Neural cell (in vitro differentiated cells): ENCODE results near the gene SRP14. TPM values are rescaled to one million over a fixed set of nuclear protein-coding genes. Genes with fewer than 3 reads are reported as not detected.

ENCODE experiments used
- H2AFZ ChIP-seq: fragments of 200-600, 300-800 bp; sonication (generic), shearing (Covaris generic); 2 replicates; pipeline ENCODE4 v1.6.0; 2014; ENCODE audit warnings: low read depth, mild to moderate bottlenecking, antibody characterized with exemption, low read length, moderate library complexity
- H3F3A ChIP-seq: fragments of 200-600 bp; shearing (Covaris generic); 2 replicates; pipeline ENCODE4 v1.6.1; 2016; ENCODE audit warnings: mild to moderate bottlenecking, moderate library complexity, mixed read lengths, antibody characterized with exemption, low read length; ENCODE audit not compliant: insufficient read depth, poor library complexity, severe bottlenecking
- H3K27ac ChIP-seq: fragments of 200-600, 300-800 bp; sonication (generic), shearing (Covaris generic); 2 replicates; pipeline ENCODE4 v1.5.1; 2014; ENCODE audit warnings: mild to moderate bottlenecking, low read length, moderate library complexity
- H3K27me3 ChIP-seq: fragments of 300-800, 200-600 bp; sonication (generic), shearing (Covaris generic); 2 replicates; pipeline ENCODE4 v1.6.0; 2014; ENCODE audit warnings: mild to moderate bottlenecking, low read depth, low read length, moderate library complexity; ENCODE audit not compliant: insufficient read depth
- H3K36me3 ChIP-seq: fragments of 300-800, 200-600 bp; sonication (generic), shearing (Covaris generic); 2 replicates; pipeline ENCODE4 v1.5.1; 2014; ENCODE audit warnings: mild to moderate bottlenecking, antibody characterized with exemption, low read length, moderate library complexity; ENCODE audit not compliant: insufficient read depth
- H3K4me2 ChIP-seq: fragments of 300-800, 200-600 bp; sonication (generic), shearing (Covaris generic); 2 replicates; pipeline ENCODE4 v1.6.0; 2014; ENCODE audit warnings: mild to moderate bottlenecking, low read length
- H3K4me3 ChIP-seq: fragments of 300-800, 200-600 bp; sonication (generic), shearing (Covaris generic); 2 replicates; pipeline ENCODE4 v1.5.1; 2014; ENCODE audit warnings: mild to moderate bottlenecking, low read length, moderate library complexity
- H3K79me2 ChIP-seq: fragments of 200-600 bp; shearing (Covaris generic); replicated peaks from 2 replicates; pipeline ENCODE4 v1.6.0; 2014; ENCODE audit warnings: mild to moderate bottlenecking, low read length, moderate library complexity; ENCODE audit not compliant: insufficient read depth
- H3K9ac ChIP-seq: fragments of 300-800, 200-600 bp; sonication (generic), shearing (Covaris generic); 2 replicates; pipeline ENCODE4 v1.6.1; 2016; ENCODE audit warnings: mild to moderate bottlenecking, low read length, mixed read lengths
- H3K9me2 ChIP-seq: fragments of 200-600 bp; shearing (Covaris generic); 2 replicates; pipeline ENCODE4 v1.6.1; 2016; ENCODE audit warnings: mild to moderate bottlenecking, low read length, mixed read lengths; ENCODE audit not compliant: insufficient read depth
- H3K9me3 ChIP-seq: fragments of 200-600, 300-800 bp; sonication (generic), shearing (Covaris generic); 2 replicates; pipeline ENCODE4 v1.6.1; 2016; ENCODE audit warnings: mild to moderate bottlenecking, mixed run types, low read length, moderate library complexity, mixed read lengths
- H4K20me1 ChIP-seq: fragments of 200-600 bp; shearing (Covaris generic); 2 replicates; pipeline ENCODE4 v1.6.1; 2016; ENCODE audit warnings: mild to moderate bottlenecking, mixed run types; ENCODE audit not compliant: insufficient read depth
- EP300 ChIP-seq: fragments of 450-650 bp; conservative IDR thresholded peaks from 2 replicates; pipeline ENCODE4 v1.6.1; 2014; ENCODE audit warnings: antibody characterized with exemption, mild to moderate bottlenecking, moderate library complexity; ENCODE audit not compliant: poor library complexity, severe bottlenecking
- MXI1 ChIP-seq: fragments of 450-650 bp; conservative IDR thresholded peaks from 2 replicates; pipeline ENCODE4 v1.6.1; 2014; ENCODE audit warnings: antibody characterized with exemption, mild to moderate bottlenecking; ENCODE audit not compliant: poor library complexity, severe bottlenecking
- POLR2AphosphoS5 ChIP-seq: IDR thresholded peaks from 2 replicates; pipeline ENCODE4 v1.6.1; 2012
- RAD21 ChIP-seq: fragments of 450-650 bp; conservative IDR thresholded peaks from 2 replicates; pipeline ENCODE4 v1.6.1; 2014; ENCODE audit warnings: antibody characterized with exemption, mild to moderate bottlenecking, moderate library complexity
- polyA plus RNA-seq: library from polyadenylated mRNA; depleted of rRNA; stranded (reverse); fragments of >200 nt; gene quantifications from 2 replicates; pipeline ENCODE4 v1.2.3, GENCODE V29; 2014
- TF ChIP-seq, protein P1 (sequence below): IDR thresholded peaks from 2 replicates; pipeline ENCODE4 v1.6.1; 2012; ENCODE audit warnings: borderline replicate concordance
- TF ChIP-seq, protein P2 (sequence below): fragments of 450-650 bp; IDR thresholded peaks from 2 replicates; pipeline ENCODE4 v1.5.1; 2014; ENCODE audit warnings: antibody characterized with exemption, mild to moderate bottlenecking, moderate library complexity; ENCODE audit not compliant: poor library complexity, severe bottlenecking

Gene SRP14
- polyA plus RNA-seq, 1 donor from 2014 or later, result 490 TPM

DNA sequence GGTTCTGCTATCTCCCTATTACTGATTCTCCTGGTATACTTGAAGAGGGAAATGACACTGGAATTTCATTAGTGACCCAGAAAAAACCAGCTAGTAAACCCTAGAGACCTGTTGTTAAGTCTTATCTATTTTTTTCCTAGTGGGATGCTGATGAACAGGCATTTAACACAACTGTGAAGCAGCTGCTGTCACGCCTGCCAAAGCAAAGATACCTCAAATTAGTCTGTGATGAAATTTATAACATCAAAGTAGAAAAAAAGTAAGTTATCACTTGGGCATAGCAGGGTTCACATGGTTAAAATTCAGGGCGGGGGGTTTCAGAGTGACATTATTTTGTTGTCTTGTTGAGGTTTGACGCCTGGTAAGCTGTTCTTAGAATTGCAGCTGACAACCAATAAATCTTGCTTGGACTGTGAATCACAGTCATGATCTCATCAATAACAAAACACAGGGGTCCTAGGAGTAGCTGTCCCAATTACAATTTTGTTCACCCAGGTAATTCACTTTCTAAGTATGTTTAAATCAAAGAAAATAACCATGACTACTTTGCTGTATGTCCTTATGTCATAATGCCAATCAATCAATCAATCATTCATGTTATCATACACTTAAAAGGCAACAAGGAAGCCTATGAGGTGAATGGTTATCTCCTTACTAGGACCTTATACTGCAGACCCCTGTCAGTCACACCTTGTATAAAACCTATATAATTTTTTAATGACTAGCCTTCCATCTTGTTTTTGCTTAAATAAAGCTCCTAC, 4.6 kb downstream of the SRP14 start:
- Histone ChIP-seq H3K9me2 (no peaks in the 10 kb centered on the region), H3F3A (peaks cover 3% of the 10 kb centered on the region), H3K27ac (peak overlapping the region; percentile 61), H3K27me3 (no peaks in the 10 kb centered on the region), H3K36me3 (peaks cover 16% of the 10 kb centered on the region), H3K4me2 (no peak overlapping the region), H3K4me3 (peak overlapping the region; percentile 21), H3K9ac (no peak overlapping the region), H2AFZ (no peak overlapping the region), H3K9me3 (no peaks in the 10 kb centered on the region), H4K20me1 (no peaks in the 10 kb centered on the region), H3K79me2 (peaks cover 20% of the 10 kb centered on the region)
- TF ChIP-seq, protein P1, sequence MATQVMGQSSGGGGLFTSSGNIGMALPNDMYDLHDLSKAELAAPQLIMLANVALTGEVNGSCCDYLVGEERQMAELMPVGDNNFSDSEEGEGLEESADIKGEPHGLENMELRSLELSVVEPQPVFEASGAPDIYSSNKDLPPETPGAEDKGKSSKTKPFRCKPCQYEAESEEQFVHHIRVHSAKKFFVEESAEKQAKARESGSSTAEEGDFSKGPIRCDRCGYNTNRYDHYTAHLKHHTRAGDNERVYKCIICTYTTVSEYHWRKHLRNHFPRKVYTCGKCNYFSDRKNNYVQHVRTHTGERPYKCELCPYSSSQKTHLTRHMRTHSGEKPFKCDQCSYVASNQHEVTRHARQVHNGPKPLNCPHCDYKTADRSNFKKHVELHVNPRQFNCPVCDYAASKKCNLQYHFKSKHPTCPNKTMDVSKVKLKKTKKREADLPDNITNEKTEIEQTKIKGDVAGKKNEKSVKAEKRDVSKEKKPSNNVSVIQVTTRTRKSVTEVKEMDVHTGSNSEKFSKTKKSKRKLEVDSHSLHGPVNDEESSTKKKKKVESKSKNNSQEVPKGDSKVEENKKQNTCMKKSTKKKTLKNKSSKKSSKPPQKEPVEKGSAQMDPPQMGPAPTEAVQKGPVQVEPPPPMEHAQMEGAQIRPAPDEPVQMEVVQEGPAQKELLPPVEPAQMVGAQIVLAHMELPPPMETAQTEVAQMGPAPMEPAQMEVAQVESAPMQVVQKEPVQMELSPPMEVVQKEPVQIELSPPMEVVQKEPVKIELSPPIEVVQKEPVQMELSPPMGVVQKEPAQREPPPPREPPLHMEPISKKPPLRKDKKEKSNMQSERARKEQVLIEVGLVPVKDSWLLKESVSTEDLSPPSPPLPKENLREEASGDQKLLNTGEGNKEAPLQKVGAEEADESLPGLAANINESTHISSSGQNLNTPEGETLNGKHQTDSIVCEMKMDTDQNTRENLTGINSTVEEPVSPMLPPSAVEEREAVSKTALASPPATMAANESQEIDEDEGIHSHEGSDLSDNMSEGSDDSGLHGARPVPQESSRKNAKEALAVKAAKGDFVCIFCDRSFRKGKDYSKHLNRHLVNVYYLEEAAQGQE, result no peak
- TF ChIP-seq EP300, result peak; percentile 76

DNA sequence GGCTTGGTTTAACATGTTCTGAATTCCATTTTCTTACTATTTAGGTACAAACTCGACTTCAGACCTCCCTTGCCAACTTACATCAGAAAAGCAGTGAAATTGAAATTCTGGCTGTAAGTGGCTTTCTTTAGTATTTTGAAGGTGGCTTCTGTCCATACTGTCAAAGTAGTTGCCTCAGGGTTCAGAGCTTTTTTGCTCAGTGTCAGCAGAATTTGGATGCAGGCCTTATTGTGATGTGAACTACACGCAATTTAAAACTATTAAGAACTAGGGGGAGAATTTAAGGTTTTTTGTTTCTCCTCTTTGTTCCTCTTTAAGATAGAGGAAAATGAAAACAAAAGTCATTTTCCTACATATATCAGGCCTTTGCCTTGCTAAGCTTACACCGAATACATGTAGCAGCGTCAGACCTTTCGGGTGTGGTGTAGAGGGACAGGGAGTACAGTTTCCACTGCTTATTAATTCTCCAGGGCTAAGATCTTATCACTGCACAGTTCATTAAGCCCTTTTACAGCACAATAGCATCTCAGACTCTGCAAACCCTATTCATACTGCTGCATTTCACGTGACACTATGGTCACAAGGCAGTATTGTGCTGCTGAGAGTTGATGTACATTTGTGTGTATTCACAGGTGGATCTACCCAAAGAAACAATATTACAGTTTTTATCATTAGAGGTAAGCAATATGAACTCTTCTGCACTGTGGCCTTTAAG, 6.7 kb downstream of the SRP14 start:
- H3K4me3 ChIP-seq, result no peak overlapping the region
- H3K4me2 ChIP-seq, result no peak overlapping the region
- H3K27me3 ChIP-seq, result no peaks in the 10 kb centered on the region
- H2AFZ ChIP-seq, result no peak overlapping the region
- no peaks in the 10 kb centered on the region for H3K9me2 ChIP-seq
- H3F3A ChIP-seq, result peaks cover 3% of the 10 kb centered on the region
- H3K9me3 ChIP-seq, result no peaks in the 10 kb centered on the region
- TF ChIP-seq EP300 (no peak), RAD21 (no peak), MXI1 (no peak), POLR2AphosphoS5 (no peak)
- TF ChIP-seq, protein P1, result no peak
- TF ChIP-seq, protein P2, sequence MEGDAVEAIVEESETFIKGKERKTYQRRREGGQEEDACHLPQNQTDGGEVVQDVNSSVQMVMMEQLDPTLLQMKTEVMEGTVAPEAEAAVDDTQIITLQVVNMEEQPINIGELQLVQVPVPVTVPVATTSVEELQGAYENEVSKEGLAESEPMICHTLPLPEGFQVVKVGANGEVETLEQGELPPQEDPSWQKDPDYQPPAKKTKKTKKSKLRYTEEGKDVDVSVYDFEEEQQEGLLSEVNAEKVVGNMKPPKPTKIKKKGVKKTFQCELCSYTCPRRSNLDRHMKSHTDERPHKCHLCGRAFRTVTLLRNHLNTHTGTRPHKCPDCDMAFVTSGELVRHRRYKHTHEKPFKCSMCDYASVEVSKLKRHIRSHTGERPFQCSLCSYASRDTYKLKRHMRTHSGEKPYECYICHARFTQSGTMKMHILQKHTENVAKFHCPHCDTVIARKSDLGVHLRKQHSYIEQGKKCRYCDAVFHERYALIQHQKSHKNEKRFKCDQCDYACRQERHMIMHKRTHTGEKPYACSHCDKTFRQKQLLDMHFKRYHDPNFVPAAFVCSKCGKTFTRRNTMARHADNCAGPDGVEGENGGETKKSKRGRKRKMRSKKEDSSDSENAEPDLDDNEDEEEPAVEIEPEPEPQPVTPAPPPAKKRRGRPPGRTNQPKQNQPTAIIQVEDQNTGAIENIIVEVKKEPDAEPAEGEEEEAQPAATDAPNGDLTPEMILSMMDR, result no peak
- H3K9ac ChIP-seq, result no peak overlapping the region
- no peak overlapping the region for H3K27ac ChIP-seq
- H3K36me3 ChIP-seq, result peaks cover 16% of the 10 kb centered on the region
- H3K79me2 ChIP-seq, result peaks cover 4% of the 10 kb centered on the region
- no peaks in the 10 kb centered on the region for H4K20me1 ChIP-seq
